Nephron (organoid): ENCODE results near the gene PPP3CA.

Experiments used
- H3K27ac Mint-ChIP-seq, 3 experiments: 2 replicates each; pipeline ENCODE4 v1.8.0; 2020; ENCODE audit warnings: mixed read lengths in 3 of 3, mild to moderate bottlenecking in 2 of 3, moderate library complexity in 1 of 3
- H3K27me3 Mint-ChIP-seq: 2 replicates; pipeline ENCODE4 v1.8.0; 2021; ENCODE audit warnings: low read depth, mild to moderate bottlenecking, moderate library complexity, mixed read lengths
- H3K36me3 Mint-ChIP-seq: 2 replicates; pipeline ENCODE4 v1.8.0; 2020; ENCODE audit warnings: low read depth, mixed read lengths
- H3K4me1 Mint-ChIP-seq: 2 replicates; pipeline ENCODE4 v1.8.0; 2020; ENCODE audit warnings: mixed read lengths
- H3K4me3 Mint-ChIP-seq, 3 experiments: 2 replicates each; pipeline ENCODE4 v1.8.0; 2020; ENCODE audit warnings: mild to moderate bottlenecking in 3 of 3, mixed read lengths in 3 of 3, moderate library complexity in 2 of 3
- H3K9me3 Mint-ChIP-seq: 2 replicates; pipeline ENCODE4 v1.8.0; 2020; ENCODE audit warnings: mixed read lengths
- CTCF ChIP-seq, 3 experiments: fragments of 200-600 bp; sonication (generic); IDR thresholded peaks; one replicate each; pipeline ENCODE4 v1.5.0; 2021; ENCODE audit warnings: antibody characterized with exemption in 3 of 3; ENCODE audit not compliant: unreplicated experiment in 3 of 3

The PPP3CA gene

GRCh38 chr4:101031971-101032370, 315.4 kb downstream of the PPP3CA start:
- H3K4me3 Mint-ChIP-seq: no peak overlapping the region

GRCh38 chr4:101028886-101029285, 318.4 kb downstream of the PPP3CA start:
- H3K27ac Mint-ChIP-seq: no peak overlapping the region
- no peaks in the 10 kb centered on the region for H3K4me1 Mint-ChIP-seq
- no peak for TF ChIP-seq CTCF (IDR thresholded peaks at IDR 0.05; ENCODE audit: unreplicated experiment in 3 of 3)
- H3K4me3 Mint-ChIP-seq: no peak overlapping the region
- H3K27me3 Mint-ChIP-seq: no peaks in the 10 kb centered on the region
- H3K36me3 Mint-ChIP-seq: peaks cover 20% of the 10 kb centered on the region
- H3K9me3 Mint-ChIP-seq: no peaks in the 10 kb centered on the region

More at GRCh38 chr4:101031971-101032370, 315.4 kb downstream of the PPP3CA start:
- Mint-ChIP-seq H3K9me3 (no peaks in the 10 kb centered on the region), H3K27me3 (no peaks in the 10 kb centered on the region), H3K27ac (no peak overlapping the region), H3K4me1 (no peaks in the 10 kb centered on the region), H3K36me3 (peaks cover 19% of the 10 kb centered on the region)
- TF ChIP-seq CTCF (IDR thresholded peaks at IDR 0.05; ENCODE audit: unreplicated experiment in 3 of 3): no peak

- peaks cover 24% of the 10 kb centered on the region for H3K36me3 Mint-ChIP-seq
Observed at GRCh38 chr4:101027721-101028120, 319.6 kb downstream of the PPP3CA start.

GRCh38 chr4:101025755-101026154, 321.6 kb downstream of the PPP3CA start:
- no peaks in the 10 kb centered on the region for H3K4me1 Mint-ChIP-seq
- no peak for TF ChIP-seq CTCF (IDR thresholded peaks at IDR 0.05; ENCODE audit: unreplicated experiment in 3 of 3)
- no peak overlapping the region for H3K27ac Mint-ChIP-seq
- H3K27me3 Mint-ChIP-seq: no peaks in the 10 kb centered on the region
- peaks cover 22% of the 10 kb centered on the region for H3K36me3 Mint-ChIP-seq
- no peak overlapping the region for H3K4me3 Mint-ChIP-seq
- no peaks in the 10 kb centered on the region for H3K9me3 Mint-ChIP-seq

More at GRCh38 chr4:101027721-101028120, 319.6 kb downstream of the PPP3CA start:
- Mint-ChIP-seq H3K4me3 (no peak overlapping the region), H3K9me3 (no peaks in the 10 kb centered on the region), H3K27ac (no peak overlapping the region), H3K27me3 (no peaks in the 10 kb centered on the region), H3K4me1 (no peaks in the 10 kb centered on the region)
- TF ChIP-seq CTCF (IDR thresholded peaks at IDR 0.05; ENCODE audit: unreplicated experiment in 3 of 3): no peak

GRCh38 chr4:101022151-101023024, 324.9 kb downstream of the PPP3CA start:
- Mint-ChIP-seq H3K9me3 (no peaks in the 10 kb centered on the region), H3K4me3 (no peak overlapping the region), H3K27ac (no peak overlapping the region), H3K4me1 (no peaks in the 10 kb centered on the region), H3K27me3 (no peaks in the 10 kb centered on the region), H3K36me3 (peaks cover 22% of the 10 kb centered on the region)
- no peak for TF ChIP-seq CTCF (IDR thresholded peaks at IDR 0.05; ENCODE audit: unreplicated experiment in 3 of 3)

- no peak for TF ChIP-seq CTCF (IDR thresholded peaks at IDR 0.05; ENCODE audit: unreplicated experiment in 3 of 3)
- H3K27me3 Mint-ChIP-seq: no peaks in the 10 kb centered on the region
- no peak overlapping the region for H3K4me3 Mint-ChIP-seq
- H3K9me3 Mint-ChIP-seq: no peaks in the 10 kb centered on the region
- H3K27ac Mint-ChIP-seq: no peak overlapping the region
- peaks cover 17% of the 10 kb centered on the region for H3K36me3 Mint-ChIP-seq
- H3K4me1 Mint-ChIP-seq: no peaks in the 10 kb centered on the region
Observed at GRCh38 chr4:101020956-101021355, 326.4 kb downstream of the PPP3CA start.
